DND-41 (cell line): Measurements from ENCODE around the gene CENPS.

Source experiments
- CTCF ChIP-seq: IDR thresholded peaks from 2 replicates; pipeline ENCODE4 v1.5.1; 2012; ENCODE audit warnings: borderline replicate concordance, low read length, moderate library complexity, mild to moderate bottlenecking; ENCODE audit not compliant: poor library complexity, severe bottlenecking; ENCODE audit errors: extremely low read depth
- EZH2 ChIP-seq: IDR thresholded peaks from 3 replicates; pipeline ENCODE4 v1.6.1; 2012; ENCODE audit warnings: borderline replicate concordance, low read depth, mild to moderate bottlenecking, moderate library complexity, low read length, inconsistent platforms; ENCODE audit not compliant: severe bottlenecking

DNA sequence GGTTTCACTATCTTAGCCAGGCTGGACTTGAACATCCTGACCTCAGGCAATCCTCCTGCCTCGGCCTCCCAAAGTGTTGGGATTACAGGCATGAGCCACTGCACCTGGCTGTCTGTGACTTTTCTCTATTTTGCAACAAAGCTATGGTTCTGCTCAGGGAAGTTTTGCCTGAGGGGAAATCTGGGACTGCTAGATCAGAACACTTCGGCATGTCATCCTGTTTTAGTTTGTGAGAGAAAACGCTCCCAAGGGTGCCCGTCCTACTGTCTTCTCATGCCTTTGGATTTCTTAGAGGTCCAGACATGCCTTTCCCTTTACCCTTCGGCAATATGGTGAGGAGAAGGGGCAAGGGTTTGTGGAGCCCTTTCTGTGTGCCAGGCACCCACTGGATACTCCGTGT is 14.0 kb downstream of the CENPS start:
- TF ChIP-seq CTCF: no peak
- TF ChIP-seq EZH2: no peak
